WTC11 (cell line): ENCODE data around the gene PTPN7. TPM values are rescaled to one million over a fixed set of nuclear protein-coding genes. Genes with fewer than 3 reads are reported as not detected.

Experiments used
- ATAC-seq: fragments of 200-7000 bp; cut with Tn5 transposase; 2 replicates; pipeline ENCODE4 v1.10.0; 2021; ENCODE audit warnings: mild to moderate bottlenecking, moderate library complexity
- CTCF ChIA-PET: fragments of 300-600 bp; sonication (Branson Sonifier 250); formaldehyde crosslinking; loops from one replicate; lab custom pipeline; 2021; ENCODE audit warnings: antibody characterized with exemption; lab: Charles Lee
- POLR2A ChIA-PET: fragments of 350-600 bp; sonication (Branson Sonifier 250); formaldehyde crosslinking; loops from one replicate; lab custom pipeline; 2021; ENCODE audit warnings: antibody characterized with exemption; lab: Charles Lee
- DNase-seq: peaks from one replicate; pipeline ENCODE4 v3.0.0; 2021; ENCODE audit warnings: low spot score
- H3K27ac Mint-ChIP-seq: 2 replicates; pipeline ENCODE4 v1.8.0; 2021; ENCODE audit warnings: mixed read lengths
- H3K27me3 Mint-ChIP-seq: 2 replicates; pipeline ENCODE4 v1.8.0; 2021; ENCODE audit warnings: low read depth, mild to moderate bottlenecking, moderate library complexity, mixed read lengths
- H3K36me3 Mint-ChIP-seq: 2 replicates; pipeline ENCODE4 v1.8.0; 2021; ENCODE audit warnings: mixed read lengths
- H3K4me1 Mint-ChIP-seq: 2 replicates; pipeline ENCODE4 v1.8.0; 2022; ENCODE audit warnings: mixed read lengths
- H3K4me3 Mint-ChIP-seq: 2 replicates; pipeline ENCODE4 v1.8.0; 2021; ENCODE audit warnings: mild to moderate bottlenecking, moderate library complexity, mixed read lengths
- H3K9me3 Mint-ChIP-seq: 2 replicates; pipeline ENCODE4 v1.8.0; 2021; ENCODE audit warnings: mixed read lengths
- CREM ChIP-seq: sonication (generic); formaldehyde crosslinking; IDR thresholded peaks from 2 replicates; pipeline ENCODE4 v1.8.1; 2022; ENCODE audit warnings: mild to moderate bottlenecking, missing genetic modification reagents, moderate library complexity
- EMX1 ChIP-seq: fragments of 250-450 bp; sonication (Bioruptor Pico); IDR thresholded peaks from 2 replicates; pipeline ENCODE4 v1.8.0; 2021; ENCODE audit warnings: mild to moderate bottlenecking
- ESRRA ChIP-seq: sonication (generic); formaldehyde crosslinking; IDR thresholded peaks from 2 replicates; pipeline ENCODE4 v1.8.1; 2022; ENCODE audit warnings: mild to moderate bottlenecking, missing genetic modification reagents, borderline replicate concordance
- ETV6 ChIP-seq: sonication (generic); formaldehyde crosslinking; IDR thresholded peaks from 2 replicates; pipeline ENCODE4 v1.8.1; 2022; ENCODE audit warnings: mild to moderate bottlenecking, missing genetic modification reagents
- NFATC4 ChIP-seq: fragments of 250-450 bp; sonication (Bioruptor Pico); IDR thresholded peaks from 2 replicates; pipeline ENCODE4 v1.9.0; 2021; ENCODE audit warnings: mild to moderate bottlenecking
- OVOL2 ChIP-seq: fragments of 250-450 bp; sonication (Bioruptor Pico); IDR thresholded peaks from 2 replicates; pipeline ENCODE4 v1.9.0; 2021; ENCODE audit warnings: mild to moderate bottlenecking, borderline replicate concordance
- ZNF121 ChIP-seq: sonication (generic); formaldehyde crosslinking; IDR thresholded peaks from 2 replicates; pipeline ENCODE4 v1.8.0; 2023; ENCODE audit warnings: missing genetic modification reagents
- ZNF416 ChIP-seq: fragments of 250-450 bp; sonication (Bioruptor Pico); IDR thresholded peaks from 2 replicates; pipeline ENCODE4 v1.9.0; 2021; ENCODE audit warnings: mild to moderate bottlenecking, inconsistent platforms
- total RNA-seq: library from RNA; stranded (reverse); gene quantifications from 3 replicates; pipeline ENCODE4 v1.2.3, GENCODE V29; 2021
- TF ChIP-seq, protein P1 (sequence below): fragments of 250-450 bp; sonication (Bioruptor Pico); IDR thresholded peaks from 2 replicates; pipeline ENCODE4 v1.8.0; 2021; ENCODE audit warnings: mild to moderate bottlenecking
- TF ChIP-seq, protein P2 (sequence below): sonication (generic); formaldehyde crosslinking; IDR thresholded peaks from 2 replicates; pipeline ENCODE4 v1.8.1; 2023; ENCODE audit warnings: mild to moderate bottlenecking, moderate library complexity, missing genetic modification reagents
- TF ChIP-seq, protein P3 (sequence below): fragments of 250-450 bp; sonication (Bioruptor Pico); IDR thresholded peaks from 2 replicates; pipeline ENCODE4 v2.1.2; 2022; ENCODE audit warnings: mild to moderate bottlenecking, moderate library complexity
- TF ChIP-seq, protein P4 (sequence below): sonication (generic); formaldehyde crosslinking; IDR thresholded peaks from 2 replicates; pipeline ENCODE4 v1.8.1; 2023; ENCODE audit warnings: mild to moderate bottlenecking, missing genetic modification reagents, moderate library complexity
- TF ChIP-seq, protein P5 (sequence below): sonication (generic); formaldehyde crosslinking; conservative IDR thresholded peaks from 2 replicates; pipeline ENCODE4 v1.8.1; 2023; ENCODE audit warnings: mild to moderate bottlenecking, low read depth, missing genetic modification reagents, moderate library complexity
- TF ChIP-seq, protein P6 (sequence below): sonication (generic); formaldehyde crosslinking; IDR thresholded peaks from 2 replicates; pipeline ENCODE4 v1.8.1; 2022; ENCODE audit warnings: low read depth, missing genetic modification reagents, borderline replicate concordance
- TF ChIP-seq, protein P7 (sequence below): fragments of 250-450 bp; sonication (Bioruptor Pico); IDR thresholded peaks from 2 replicates; pipeline ENCODE4 v1.9.0; 2021; ENCODE audit warnings: mild to moderate bottlenecking
- TF ChIP-seq, protein P8 (sequence below): fragments of 250-450 bp; sonication (Bioruptor Pico); IDR thresholded peaks from 2 replicates; pipeline ENCODE4 v1.9.0; 2021; ENCODE audit warnings: mild to moderate bottlenecking, borderline replicate concordance

Gene PTPN7
- total RNA-seq, 1 experiment from 2014 or later, result 0.98 TPM

DNA sequence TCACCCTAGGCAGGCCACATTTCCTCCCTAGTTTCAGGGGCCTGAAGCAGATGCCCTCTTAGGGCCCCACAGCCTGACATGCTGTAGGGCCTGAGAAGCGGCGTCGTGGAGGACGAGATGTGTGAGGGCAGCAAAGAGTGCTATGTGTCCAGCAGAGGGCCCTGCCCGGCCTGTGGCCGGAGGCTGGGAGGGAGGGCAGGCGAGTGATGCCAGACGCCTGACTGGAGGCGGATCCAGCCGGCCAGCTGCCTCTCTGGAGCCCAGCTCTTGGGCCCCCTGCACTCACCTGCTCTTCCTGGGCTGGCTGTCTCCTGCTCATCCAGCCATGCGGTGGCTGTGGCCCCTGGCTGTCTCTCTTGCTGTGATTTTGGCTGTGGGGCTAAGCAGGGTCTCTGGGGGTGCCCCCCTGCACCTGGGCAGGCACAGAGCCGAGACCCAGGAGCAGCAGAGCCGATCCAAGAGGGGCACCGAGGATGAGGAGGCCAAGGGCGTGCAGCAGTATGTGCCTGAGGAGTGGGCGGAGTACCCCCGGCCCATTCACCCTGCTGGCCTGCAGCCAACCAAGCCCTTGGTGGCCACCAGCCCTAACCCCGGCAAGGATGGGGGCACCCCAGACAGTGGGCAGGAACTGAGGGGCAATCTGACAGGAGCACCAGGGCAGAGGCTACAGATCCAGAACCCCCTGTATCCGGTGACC lies 37.6 kb downstream of the PTPN7 start, which contains the start of gene GPR37L1:
Gene GPR37L1 (plus strand): TSS at position 279 of the 697 bp plus-strand sequence. CDS start 47 bp downstream, at position 326.
- Mint-ChIP-seq H3K27ac (no peak within 1 kb of the TSS), H3K9me3 (no peaks in the 10 kb centered on the region), H3K4me3 (no peak within 1 kb of the TSS), H3K27me3 (no peaks in the 10 kb centered on the region; the same call in 1 of the 2 replicates), H3K36me3 (no peaks in the 10 kb centered on the region)
- DNase-seq, result peak; percentile 83
- ATAC-seq, result peak; percentile 82
- POLR2A ChIA-PET, result no interaction called here
- CTCF ChIA-PET, result interaction anchor here (0.6 to 14.3 kb wide), 15 partner anchors 10 to 227 kb away, joined by 3 to 149 read pairs (median 5); partner anchors contain the start of gene ELF3
- no peak for TF ChIP-seq NFATC4
- no peak for TF ChIP-seq ESRRA (CRISPR knock-in tag)
- TF ChIP-seq, protein P1, sequence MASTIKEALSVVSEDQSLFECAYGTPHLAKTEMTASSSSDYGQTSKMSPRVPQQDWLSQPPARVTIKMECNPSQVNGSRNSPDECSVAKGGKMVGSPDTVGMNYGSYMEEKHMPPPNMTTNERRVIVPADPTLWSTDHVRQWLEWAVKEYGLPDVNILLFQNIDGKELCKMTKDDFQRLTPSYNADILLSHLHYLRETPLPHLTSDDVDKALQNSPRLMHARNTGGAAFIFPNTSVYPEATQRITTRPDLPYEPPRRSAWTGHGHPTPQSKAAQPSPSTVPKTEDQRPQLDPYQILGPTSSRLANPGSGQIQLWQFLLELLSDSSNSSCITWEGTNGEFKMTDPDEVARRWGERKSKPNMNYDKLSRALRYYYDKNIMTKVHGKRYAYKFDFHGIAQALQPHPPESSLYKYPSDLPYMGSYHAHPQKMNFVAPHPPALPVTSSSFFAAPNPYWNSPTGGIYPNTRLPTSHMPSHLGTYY, result no peak
- TF ChIP-seq, protein P2, sequence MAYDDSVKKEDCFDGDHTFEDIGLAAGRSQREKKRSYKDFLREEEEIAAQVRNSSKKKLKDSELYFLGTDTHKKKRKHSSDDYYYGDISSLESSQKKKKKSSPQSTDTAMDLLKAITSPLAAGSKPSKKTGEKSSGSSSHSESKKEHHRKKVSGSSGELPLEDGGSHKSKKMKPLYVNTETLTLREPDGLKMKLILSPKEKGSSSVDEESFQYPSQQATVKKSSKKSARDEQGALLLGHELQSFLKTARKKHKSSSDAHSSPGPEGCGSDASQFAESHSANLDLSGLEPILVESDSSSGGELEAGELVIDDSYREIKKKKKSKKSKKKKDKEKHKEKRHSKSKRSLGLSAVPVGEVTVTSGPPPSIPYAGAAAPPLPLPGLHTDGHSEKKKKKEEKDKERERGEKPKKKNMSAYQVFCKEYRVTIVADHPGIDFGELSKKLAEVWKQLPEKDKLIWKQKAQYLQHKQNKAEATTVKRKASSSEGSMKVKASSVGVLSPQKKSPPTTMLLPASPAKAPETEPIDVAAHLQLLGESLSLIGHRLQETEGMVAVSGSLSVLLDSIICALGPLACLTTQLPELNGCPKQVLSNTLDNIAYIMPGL (CRISPR knock-in tag), result peak; percentile 56; the same call in 1 of the 2 replicates
- TF ChIP-seq, protein P3, sequence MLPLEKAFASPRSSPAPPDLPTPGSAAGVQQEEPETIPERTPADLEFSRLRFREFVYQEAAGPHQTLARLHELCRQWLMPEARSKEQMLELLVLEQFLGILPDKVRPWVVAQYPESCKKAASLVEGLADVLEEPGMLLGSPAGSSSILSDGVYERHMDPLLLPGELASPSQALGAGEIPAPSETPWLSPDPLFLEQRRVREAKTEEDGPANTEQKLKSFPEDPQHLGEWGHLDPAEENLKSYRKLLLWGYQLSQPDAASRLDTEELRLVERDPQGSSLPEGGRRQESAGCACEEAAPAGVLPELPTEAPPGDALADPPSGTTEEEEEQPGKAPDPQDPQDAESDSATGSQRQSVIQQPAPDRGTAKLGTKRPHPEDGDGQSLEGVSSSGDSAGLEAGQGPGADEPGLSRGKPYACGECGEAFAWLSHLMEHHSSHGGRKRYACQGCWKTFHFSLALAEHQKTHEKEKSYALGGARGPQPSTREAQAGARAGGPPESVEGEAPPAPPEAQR, result no peak
- TF ChIP-seq ZNF416 (CRISPR knock-in tag), result no peak
- no peak for TF ChIP-seq CREM
- TF ChIP-seq OVOL2 (CRISPR knock-in tag), result no peak
- no peak for TF ChIP-seq EMX1 (CRISPR knock-in tag)
- peak; percentile 48; the same call in 1 of the 2 replicates for TF ChIP-seq ETV6 (CRISPR knock-in tag)
- TF ChIP-seq, all 79 proteins: peak for 2
- H3K4me1 Mint-ChIP-seq, result peaks cover 9% of the 10 kb centered on the region

DNA sequence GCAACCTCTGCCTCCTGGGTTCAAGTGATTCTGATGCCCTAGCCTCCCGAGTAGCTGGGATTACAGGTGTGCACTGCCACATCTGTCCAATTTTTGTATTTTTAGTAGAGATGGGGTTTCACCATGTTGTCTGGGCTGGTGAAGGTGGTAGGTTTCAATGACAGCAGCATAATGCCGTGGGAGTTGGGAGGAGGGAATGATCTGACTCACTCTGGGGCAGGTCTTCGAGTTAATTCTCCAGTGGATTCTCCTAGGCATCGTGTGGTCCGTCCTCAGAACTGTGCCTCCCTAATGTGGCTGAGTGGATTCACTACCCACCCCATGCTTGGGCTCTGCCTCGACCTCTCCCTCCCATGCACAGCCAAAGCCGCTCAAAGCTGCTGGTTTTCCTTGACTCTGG lies 39.4 kb downstream of the PTPN7 start:
- peaks cover 9% of the 10 kb centered on the region for H3K4me1 Mint-ChIP-seq
- POLR2A ChIA-PET, result interaction anchor here (0.7 to 1.6 kb wide), 2 partner anchors 86 to 111 kb away, joined by 6 to 7 read pairs; partner anchors contain the start of gene ELF3
- CTCF ChIA-PET, result interaction anchor here (0.6 to 14.3 kb wide), 7 partner anchors 13 to 455 kb away, joined by 4 to 149 read pairs (median 26); partner anchors contain the start of gene ELF3
- H3K27ac Mint-ChIP-seq, result no peak overlapping the region
- H3K36me3 Mint-ChIP-seq, result no peaks in the 10 kb centered on the region
- no peak overlapping the region for H3K4me3 Mint-ChIP-seq
- no peaks in the 10 kb centered on the region for H3K9me3 Mint-ChIP-seq
- ATAC-seq (no peak), DNase-seq (no peak)
- no peaks in the 10 kb centered on the region; the same call in 1 of the 2 replicates for H3K27me3 Mint-ChIP-seq
- no peak for TF ChIP-seq ZNF121 (CRISPR knock-in tag)
- TF ChIP-seq, protein P4, sequence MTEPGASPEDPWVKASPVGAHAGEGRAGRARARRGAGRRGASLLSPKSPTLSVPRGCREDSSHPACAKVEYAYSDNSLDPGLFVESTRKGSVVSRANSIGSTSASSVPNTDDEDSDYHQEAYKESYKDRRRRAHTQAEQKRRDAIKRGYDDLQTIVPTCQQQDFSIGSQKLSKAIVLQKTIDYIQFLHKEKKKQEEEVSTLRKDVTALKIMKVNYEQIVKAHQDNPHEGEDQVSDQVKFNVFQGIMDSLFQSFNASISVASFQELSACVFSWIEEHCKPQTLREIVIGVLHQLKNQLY (CRISPR knock-in tag), result no peak
- TF ChIP-seq, protein P5, sequence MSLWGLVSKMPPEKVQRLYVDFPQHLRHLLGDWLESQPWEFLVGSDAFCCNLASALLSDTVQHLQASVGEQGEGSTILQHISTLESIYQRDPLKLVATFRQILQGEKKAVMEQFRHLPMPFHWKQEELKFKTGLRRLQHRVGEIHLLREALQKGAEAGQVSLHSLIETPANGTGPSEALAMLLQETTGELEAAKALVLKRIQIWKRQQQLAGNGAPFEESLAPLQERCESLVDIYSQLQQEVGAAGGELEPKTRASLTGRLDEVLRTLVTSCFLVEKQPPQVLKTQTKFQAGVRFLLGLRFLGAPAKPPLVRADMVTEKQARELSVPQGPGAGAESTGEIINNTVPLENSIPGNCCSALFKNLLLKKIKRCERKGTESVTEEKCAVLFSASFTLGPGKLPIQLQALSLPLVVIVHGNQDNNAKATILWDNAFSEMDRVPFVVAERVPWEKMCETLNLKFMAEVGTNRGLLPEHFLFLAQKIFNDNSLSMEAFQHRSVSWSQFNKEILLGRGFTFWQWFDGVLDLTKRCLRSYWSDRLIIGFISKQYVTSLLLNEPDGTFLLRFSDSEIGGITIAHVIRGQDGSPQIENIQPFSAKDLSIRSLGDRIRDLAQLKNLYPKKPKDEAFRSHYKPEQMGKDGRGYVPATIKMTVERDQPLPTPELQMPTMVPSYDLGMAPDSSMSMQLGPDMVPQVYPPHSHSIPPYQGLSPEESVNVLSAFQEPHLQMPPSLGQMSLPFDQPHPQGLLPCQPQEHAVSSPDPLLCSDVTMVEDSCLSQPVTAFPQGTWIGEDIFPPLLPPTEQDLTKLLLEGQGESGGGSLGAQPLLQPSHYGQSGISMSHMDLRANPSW (CRISPR knock-in tag), result no peak
- TF ChIP-seq, protein P6, sequence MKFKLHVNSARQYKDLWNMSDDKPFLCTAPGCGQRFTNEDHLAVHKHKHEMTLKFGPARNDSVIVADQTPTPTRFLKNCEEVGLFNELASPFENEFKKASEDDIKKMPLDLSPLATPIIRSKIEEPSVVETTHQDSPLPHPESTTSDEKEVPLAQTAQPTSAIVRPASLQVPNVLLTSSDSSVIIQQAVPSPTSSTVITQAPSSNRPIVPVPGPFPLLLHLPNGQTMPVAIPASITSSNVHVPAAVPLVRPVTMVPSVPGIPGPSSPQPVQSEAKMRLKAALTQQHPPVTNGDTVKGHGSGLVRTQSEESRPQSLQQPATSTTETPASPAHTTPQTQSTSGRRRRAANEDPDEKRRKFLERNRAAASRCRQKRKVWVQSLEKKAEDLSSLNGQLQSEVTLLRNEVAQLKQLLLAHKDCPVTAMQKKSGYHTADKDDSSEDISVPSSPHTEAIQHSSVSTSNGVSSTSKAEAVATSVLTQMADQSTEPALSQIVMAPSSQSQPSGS (CRISPR knock-in tag), result no peak
- TF ChIP-seq, protein P7, sequence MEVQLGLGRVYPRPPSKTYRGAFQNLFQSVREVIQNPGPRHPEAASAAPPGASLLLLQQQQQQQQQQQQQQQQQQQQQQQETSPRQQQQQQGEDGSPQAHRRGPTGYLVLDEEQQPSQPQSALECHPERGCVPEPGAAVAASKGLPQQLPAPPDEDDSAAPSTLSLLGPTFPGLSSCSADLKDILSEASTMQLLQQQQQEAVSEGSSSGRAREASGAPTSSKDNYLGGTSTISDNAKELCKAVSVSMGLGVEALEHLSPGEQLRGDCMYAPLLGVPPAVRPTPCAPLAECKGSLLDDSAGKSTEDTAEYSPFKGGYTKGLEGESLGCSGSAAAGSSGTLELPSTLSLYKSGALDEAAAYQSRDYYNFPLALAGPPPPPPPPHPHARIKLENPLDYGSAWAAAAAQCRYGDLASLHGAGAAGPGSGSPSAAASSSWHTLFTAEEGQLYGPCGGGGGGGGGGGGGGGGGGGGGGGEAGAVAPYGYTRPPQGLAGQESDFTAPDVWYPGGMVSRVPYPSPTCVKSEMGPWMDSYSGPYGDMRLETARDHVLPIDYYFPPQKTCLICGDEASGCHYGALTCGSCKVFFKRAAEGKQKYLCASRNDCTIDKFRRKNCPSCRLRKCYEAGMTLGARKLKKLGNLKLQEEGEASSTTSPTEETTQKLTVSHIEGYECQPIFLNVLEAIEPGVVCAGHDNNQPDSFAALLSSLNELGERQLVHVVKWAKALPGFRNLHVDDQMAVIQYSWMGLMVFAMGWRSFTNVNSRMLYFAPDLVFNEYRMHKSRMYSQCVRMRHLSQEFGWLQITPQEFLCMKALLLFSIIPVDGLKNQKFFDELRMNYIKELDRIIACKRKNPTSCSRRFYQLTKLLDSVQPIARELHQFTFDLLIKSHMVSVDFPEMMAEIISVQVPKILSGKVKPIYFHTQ (CRISPR knock-in tag), result no peak
- TF ChIP-seq, protein P8, sequence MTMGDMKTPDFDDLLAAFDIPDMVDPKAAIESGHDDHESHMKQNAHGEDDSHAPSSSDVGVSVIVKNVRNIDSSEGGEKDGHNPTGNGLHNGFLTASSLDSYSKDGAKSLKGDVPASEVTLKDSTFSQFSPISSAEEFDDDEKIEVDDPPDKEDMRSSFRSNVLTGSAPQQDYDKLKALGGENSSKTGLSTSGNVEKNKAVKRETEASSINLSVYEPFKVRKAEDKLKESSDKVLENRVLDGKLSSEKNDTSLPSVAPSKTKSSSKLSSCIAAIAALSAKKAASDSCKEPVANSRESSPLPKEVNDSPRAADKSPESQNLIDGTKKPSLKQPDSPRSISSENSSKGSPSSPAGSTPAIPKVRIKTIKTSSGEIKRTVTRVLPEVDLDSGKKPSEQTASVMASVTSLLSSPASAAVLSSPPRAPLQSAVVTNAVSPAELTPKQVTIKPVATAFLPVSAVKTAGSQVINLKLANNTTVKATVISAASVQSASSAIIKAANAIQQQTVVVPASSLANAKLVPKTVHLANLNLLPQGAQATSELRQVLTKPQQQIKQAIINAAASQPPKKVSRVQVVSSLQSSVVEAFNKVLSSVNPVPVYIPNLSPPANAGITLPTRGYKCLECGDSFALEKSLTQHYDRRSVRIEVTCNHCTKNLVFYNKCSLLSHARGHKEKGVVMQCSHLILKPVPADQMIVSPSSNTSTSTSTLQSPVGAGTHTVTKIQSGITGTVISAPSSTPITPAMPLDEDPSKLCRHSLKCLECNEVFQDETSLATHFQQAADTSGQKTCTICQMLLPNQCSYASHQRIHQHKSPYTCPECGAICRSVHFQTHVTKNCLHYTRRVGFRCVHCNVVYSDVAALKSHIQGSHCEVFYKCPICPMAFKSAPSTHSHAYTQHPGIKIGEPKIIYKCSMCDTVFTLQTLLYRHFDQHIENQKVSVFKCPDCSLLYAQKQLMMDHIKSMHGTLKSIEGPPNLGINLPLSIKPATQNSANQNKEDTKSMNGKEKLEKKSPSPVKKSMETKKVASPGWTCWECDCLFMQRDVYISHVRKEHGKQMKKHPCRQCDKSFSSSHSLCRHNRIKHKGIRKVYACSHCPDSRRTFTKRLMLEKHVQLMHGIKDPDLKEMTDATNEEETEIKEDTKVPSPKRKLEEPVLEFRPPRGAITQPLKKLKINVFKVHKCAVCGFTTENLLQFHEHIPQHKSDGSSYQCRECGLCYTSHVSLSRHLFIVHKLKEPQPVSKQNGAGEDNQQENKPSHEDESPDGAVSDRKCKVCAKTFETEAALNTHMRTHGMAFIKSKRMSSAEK, result no peak
